GM23248 (cell line): ENCODE results near the gene ARL17B. TPM values are rescaled to one million over a fixed set of nuclear protein-coding genes. Genes with fewer than 3 reads are reported as not detected.
"Not testable (repeated sequence)": the region's sequence is repeated elsewhere in the genome, so short reads cannot be mapped to it uniquely, and the experiment has no call there.

ENCODE experiments used
- DNase-seq: peaks from one replicate; pipeline ENCODE4 v3.0.0-alpha.2; 2015
- H2AFZ ChIP-seq: fragments of 200-600 bp; sonication (generic); 2 replicates; pipeline ENCODE4 v1.6.1; 2016; ENCODE audit warnings: antibody characterized with exemption
- H3F3A ChIP-seq: fragments of 200-600 bp; sonication (generic); 2 replicates; pipeline ENCODE4 v1.6.1; 2016; ENCODE audit warnings: mild to moderate bottlenecking, antibody characterized with exemption, mixed run types; ENCODE audit not compliant: insufficient read depth
- H3K27ac ChIP-seq: fragments of 200-600 bp; sonication (generic); 2 replicates; pipeline ENCODE4 v1.5.1; 2016; ENCODE audit warnings: mild to moderate bottlenecking
- H3K27me3 ChIP-seq: fragments of 200-600 bp; sonication (generic); replicated peaks from 2 replicates; pipeline ENCODE4 v1.6.1; 2016; ENCODE audit warnings: mild to moderate bottlenecking; ENCODE audit not compliant: insufficient read depth
- H3K36me3 ChIP-seq: fragments of 200-600 bp; sonication (generic); 2 replicates; pipeline ENCODE4 v1.6.1; 2016; ENCODE audit warnings: low read depth, mild to moderate bottlenecking
- H3K4me1 ChIP-seq: fragments of 200-600 bp; sonication (generic); 2 replicates; pipeline ENCODE4 v1.6.1; 2016; ENCODE audit warnings: mild to moderate bottlenecking; ENCODE audit not compliant: insufficient read depth
- H3K4me2 ChIP-seq: fragments of 200-600 bp; sonication (generic); one replicate; pipeline ENCODE4 v1.6.1; 2016; ENCODE audit warnings: mild to moderate bottlenecking; ENCODE audit not compliant: unreplicated experiment
- H3K4me3 ChIP-seq: fragments of 200-600 bp; sonication (generic); 2 replicates; pipeline ENCODE4 v1.5.1; 2016; ENCODE audit warnings: mild to moderate bottlenecking
- H3K79me2 ChIP-seq: fragments of 200-600 bp; sonication (generic); 2 replicates; pipeline ENCODE4 v1.6.1; 2016; ENCODE audit warnings: mild to moderate bottlenecking; ENCODE audit not compliant: insufficient read depth
- H3K9ac ChIP-seq: fragments of 200-600 bp; sonication (generic); 2 replicates; pipeline ENCODE4 v1.6.1; 2016; ENCODE audit warnings: mild to moderate bottlenecking
- H3K9me2 ChIP-seq: fragments of 200-600 bp; sonication (generic); 2 replicates; pipeline ENCODE4 v1.6.1; 2016; ENCODE audit warnings: mixed run types, mild to moderate bottlenecking, moderate library complexity; ENCODE audit not compliant: insufficient read depth
- H3K9me3 ChIP-seq: fragments of 200-600 bp; sonication (generic); one replicate; pipeline ENCODE4 v1.6.1; 2017; ENCODE audit warnings: low read depth
- H4K20me1 ChIP-seq: fragments of 200-600 bp; sonication (generic); 2 replicates; pipeline ENCODE4 v1.6.0; 2016; ENCODE audit not compliant: insufficient read depth
- EZH2 ChIP-seq: fragments of 200-600 bp; sonication (generic); IDR thresholded peaks from 2 replicates; pipeline ENCODE4 v1.6.1; 2018; ENCODE audit warnings: antibody characterized with exemption, mild to moderate bottlenecking; ENCODE audit not compliant: insufficient read depth, poor library complexity, severe bottlenecking
- EZH2phosphoT487 ChIP-seq: fragments of 200-600 bp; sonication (generic); IDR thresholded peaks from 2 replicates; pipeline ENCODE4 v1.6.1; 2018; ENCODE audit warnings: antibody characterized with exemption, moderate library complexity, mild to moderate bottlenecking, low read depth; ENCODE audit not compliant: insufficient read depth
- WGBS, 2 experiments: methylation state at CpG; one replicate each; pipeline ENCODE4 v1.1.6; 2015 to 2017; ENCODE audit warnings: low lambda C conversion rate in 2 of 2, low coverage in 1 of 2; ENCODE audit errors: missing lambda C conversion rate in 2 of 2; 5-methylcytosine and 5-hydroxymethylcytosine counted together
- in situ Hi-C: fragments of 300-500 bp; cut with MboI; formaldehyde crosslinking; loops from 2 replicates; pipeline ENCODE4 v1.15.0; 2020
- polyA plus RNA-seq: library from polyadenylated mRNA; unstranded; fragments of >200 nt; fragmentation: Nextera tagmentation; extraction: Ambion mirVana; gene quantifications from 2 replicates; pipeline ENCODE4 v1.2.1, GENCODE V29; 2016
- total RNA-seq: library from RNA; depleted of rRNA; stranded (reverse); fragments of >200 nt; shearing (Covaris generic); gene quantifications from 2 replicates; pipeline ENCODE4 v1.2.3, GENCODE V29; 2014

ARL17B gene
- total and polyA plus RNA-seq, 2 experiments from 2014 or later: 2.6 to 14.4 TPM

DNA sequence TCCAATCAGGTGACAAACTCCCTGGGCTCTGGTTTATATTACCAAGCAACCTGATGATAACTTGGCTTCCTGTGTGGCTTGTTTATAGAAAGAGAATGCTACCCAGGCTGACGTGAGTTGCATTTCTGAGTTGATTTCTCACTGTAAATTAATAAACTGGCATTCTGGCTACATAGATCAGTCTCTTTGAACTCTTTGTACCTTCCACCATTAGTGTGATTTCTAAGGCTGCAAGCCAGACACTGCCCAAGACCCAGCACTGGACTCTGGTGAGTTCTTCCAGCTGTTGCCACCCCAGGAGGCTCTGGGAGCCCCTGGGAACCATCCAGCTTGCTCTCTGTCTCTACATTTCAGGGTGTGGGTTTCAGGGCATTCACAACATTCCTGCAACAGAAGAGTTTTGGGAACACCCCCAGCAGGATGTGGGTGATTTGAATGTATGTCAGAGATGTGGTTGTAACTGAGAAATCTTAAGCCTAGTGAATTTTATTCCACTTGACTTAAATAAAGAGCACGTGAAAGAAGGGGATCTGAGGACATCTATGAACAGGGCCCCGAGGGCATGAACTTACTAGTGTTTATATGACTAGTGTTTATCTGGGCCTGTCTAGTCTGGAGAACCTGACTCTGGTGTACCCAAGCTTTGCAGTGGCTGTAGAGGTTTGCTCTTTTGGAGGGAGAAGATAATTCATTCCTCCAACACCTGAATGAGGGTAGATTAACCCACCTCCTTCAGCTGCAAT is 96.9 kb downstream of the ARL17B start:
- Histone ChIP-seq H3K79me2 (no peaks in the 10 kb centered on the region), H3K4me2 (peak overlapping the region; percentile 39), H4K20me1 (no peaks in the 10 kb centered on the region), H3K27me3 (no peaks in the 10 kb centered on the region), H3K36me3 (no peaks in the 10 kb centered on the region), H3K4me3 (no peak overlapping the region), H3K4me1 (peaks cover 28% of the 10 kb centered on the region), H3F3A (peaks cover 16% of the 10 kb centered on the region), H3K9me3 (no peaks in the 10 kb centered on the region), H3K9me2 (no peaks in the 10 kb centered on the region), H2AFZ (no peak overlapping the region), H3K27ac (peak overlapping the region; percentile 57), H3K9ac (no peak overlapping the region)
- 58 to 64% methylated on average over 3 of the region's 3 CpGs for WGBS, 2 experiments
- TF ChIP-seq EZH2phosphoT487: no peak
- no peak for TF ChIP-seq EZH2
- peak; percentile 81 for DNase-seq
- in situ Hi-C loops: loop anchor here (25.0 kb wide), 1 partner anchor 427 kb away; the partner anchor contains the start of gene SPPL2C

DNA sequence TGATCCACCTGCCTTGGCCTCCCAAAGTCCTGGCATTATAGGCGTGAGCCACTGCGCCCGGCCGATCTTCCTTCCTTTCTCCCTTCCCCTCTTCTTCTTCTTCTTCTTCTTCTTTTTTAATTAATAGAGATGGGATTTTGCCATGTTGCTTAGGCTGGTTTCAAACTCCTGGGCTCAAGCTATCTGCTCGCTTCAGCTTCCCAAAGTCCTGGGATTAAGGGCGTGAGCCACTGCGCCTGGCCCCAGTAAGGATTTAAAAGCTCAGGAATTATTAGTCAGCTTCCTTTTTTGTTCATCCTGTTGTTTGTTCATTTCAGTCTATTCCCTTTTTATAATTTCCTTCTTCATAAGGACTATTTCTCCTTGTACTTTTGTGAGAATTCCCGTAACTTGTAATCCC is 99.3 kb downstream of the ARL17B start:
- Histone ChIP-seq H3K9me2 (no peaks in the 10 kb centered on the region), H4K20me1 (no peaks in the 10 kb centered on the region), H3K27me3 (no peaks in the 10 kb centered on the region), H3K9ac (no peak overlapping the region), H3K9me3 (no peaks in the 10 kb centered on the region), H3K4me2 (no peak overlapping the region), H3K27ac (no peak overlapping the region), H3K79me2 (no peaks in the 10 kb centered on the region), H3K4me1 (peaks cover 28% of the 10 kb centered on the region), H3F3A (peaks cover 16% of the 10 kb centered on the region), H3K4me3 (no peak overlapping the region), H3K36me3 (no peaks in the 10 kb centered on the region), H2AFZ (no peak overlapping the region)
- 87 to 91% methylated on average over 8 of the region's 8 CpGs for WGBS, 2 experiments
- no peak for TF ChIP-seq EZH2
- TF ChIP-seq EZH2phosphoT487: no peak
- DNase-seq: no peak
- in situ Hi-C loops: loop anchor here (25.0 kb wide), 1 partner anchor 425 kb away; the partner anchor contains the start of gene SPPL2C

DNA sequence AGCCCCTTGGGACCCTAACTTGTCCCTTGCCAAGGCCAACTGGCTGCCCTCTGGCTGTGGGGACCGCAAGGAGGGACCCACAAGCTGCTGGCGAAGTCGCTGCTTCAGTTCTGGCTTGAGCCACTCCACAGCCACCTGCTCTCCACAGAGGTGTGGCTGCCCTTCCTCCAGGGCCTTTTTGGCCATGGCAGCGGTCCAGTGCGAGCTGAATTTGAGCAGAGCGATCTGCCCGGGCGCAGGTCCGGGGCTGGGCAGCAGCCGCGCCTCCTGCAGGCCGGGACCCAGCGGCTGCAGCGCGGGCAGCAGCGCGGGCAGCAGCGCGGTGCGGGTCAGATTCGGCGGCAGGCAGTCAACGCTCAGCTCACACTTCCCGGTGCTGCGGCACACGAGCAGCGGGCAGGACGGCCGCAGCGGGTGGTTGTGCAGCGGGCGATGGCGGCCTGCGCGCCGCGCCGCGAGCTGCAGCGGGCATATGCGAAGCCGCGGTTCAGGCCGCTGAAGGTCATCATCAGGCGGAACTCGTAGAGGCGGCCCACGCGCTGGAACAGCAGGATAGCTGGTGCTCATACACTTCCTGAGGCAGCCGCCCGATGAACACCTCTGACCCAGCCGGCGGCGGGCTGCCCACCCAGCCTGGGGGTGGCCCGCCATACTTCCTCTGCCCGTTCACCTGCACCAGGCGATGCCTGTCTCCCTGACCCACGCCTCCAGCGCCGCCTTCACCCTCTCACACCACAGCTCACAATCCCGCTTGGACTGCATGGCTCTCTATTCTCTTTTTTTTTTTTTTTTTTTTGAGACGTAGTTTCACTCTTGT is 101.5 kb downstream of the ARL17B start:
- Histone ChIP-seq H3F3A (peaks cover 11% of the 10 kb centered on the region), H3K4me2 (peak overlapping the region; percentile 25), H2AFZ (peak overlapping the region; percentile 30), H3K4me3 (peak overlapping the region; percentile 47), H3K4me1 (peaks cover 14% of the 10 kb centered on the region)
- not testable (repeated sequence) for H4K20me1 ChIP-seq, H3K9me2 ChIP-seq, H3K36me3 ChIP-seq, H3K79me2 ChIP-seq, H3K27ac ChIP-seq, H3K27me3 ChIP-seq, H3K9me3 ChIP-seq, H3K9ac ChIP-seq
- DNase-seq: peak; percentile 71
- in situ Hi-C loops: loop anchor here (25.0 kb wide), 1 partner anchor 423 kb away; the partner anchor contains the start of gene SPPL2C
- WGBS, 2 experiments: 23 to 36% methylated on average over 45 to 46 of the region's 62 CpGs

DNA sequence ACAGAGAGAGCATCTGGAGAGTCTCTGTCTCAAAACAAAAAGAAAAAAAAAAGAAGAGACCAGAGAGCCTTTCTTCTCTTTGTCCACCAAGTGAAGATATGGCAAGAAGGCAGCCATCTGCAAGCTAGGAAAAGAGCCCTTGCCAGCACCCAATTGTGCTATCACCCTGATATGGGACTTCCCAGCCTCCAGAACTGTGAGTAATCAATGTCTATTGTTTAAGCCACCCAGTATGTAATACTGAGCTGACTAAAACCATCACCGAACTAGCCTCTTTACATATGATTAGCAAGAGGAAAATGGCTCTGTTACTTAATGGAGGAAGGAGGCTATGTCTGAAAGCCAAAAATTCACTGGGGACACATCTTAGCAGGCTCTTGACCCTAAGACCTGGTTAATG is 105.2 kb downstream of the ARL17B start:
- in situ Hi-C loops: loop anchor here (25.0 kb wide), 1 partner anchor 419 kb away; the partner anchor contains the start of gene SPPL2C
- H3F3A ChIP-seq, H2AFZ ChIP-seq, H3K9me3 ChIP-seq, H3K79me2 ChIP-seq, H3K4me1 ChIP-seq, H3K4me2 ChIP-seq, H3K9ac ChIP-seq, H4K20me1 ChIP-seq, H3K27me3 ChIP-seq, H3K27ac ChIP-seq, H3K36me3 ChIP-seq, H3K4me3 ChIP-seq, H3K9me2 ChIP-seq, DNase-seq: not testable (repeated sequence)
- WGBS, 2 experiments: 94% methylated on average over 1 of the region's 1 CpG

DNA sequence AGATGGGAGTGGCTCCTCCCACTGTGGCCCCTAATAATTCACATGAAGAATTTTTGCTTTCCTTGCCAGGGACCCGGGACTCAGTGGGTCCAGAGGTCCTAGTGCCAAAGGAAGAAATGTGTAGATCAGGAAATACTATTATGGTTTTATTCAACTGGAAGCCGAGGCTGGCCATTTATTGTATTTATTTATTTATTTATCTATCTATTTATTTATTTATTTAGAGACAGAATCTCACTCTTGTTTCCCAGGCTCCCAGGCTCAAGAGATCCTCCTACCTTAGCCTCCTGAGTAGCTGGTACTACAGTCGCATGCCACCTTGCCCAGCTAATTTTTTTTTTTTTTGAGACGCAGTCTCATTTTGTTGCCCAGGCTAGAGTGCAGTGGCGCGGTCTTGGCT is 107.4 kb downstream of the ARL17B start:
- H3K9me2 ChIP-seq, H3K4me3 ChIP-seq, H3K9ac ChIP-seq, H2AFZ ChIP-seq, H3K4me1 ChIP-seq, H3K27me3 ChIP-seq, H3K79me2 ChIP-seq, H3K36me3 ChIP-seq, H3F3A ChIP-seq, DNase-seq, H3K9me3 ChIP-seq, H3K4me2 ChIP-seq, H3K27ac ChIP-seq, H4K20me1 ChIP-seq: not testable (repeated sequence)
- in situ Hi-C loops: loop anchor here (25.0 kb wide), 1 partner anchor 417 kb away; the partner anchor contains the start of gene SPPL2C
- 72 to 87% methylated on average over 4 to 6 of the region's 6 CpGs for WGBS, 2 experiments

DNA sequence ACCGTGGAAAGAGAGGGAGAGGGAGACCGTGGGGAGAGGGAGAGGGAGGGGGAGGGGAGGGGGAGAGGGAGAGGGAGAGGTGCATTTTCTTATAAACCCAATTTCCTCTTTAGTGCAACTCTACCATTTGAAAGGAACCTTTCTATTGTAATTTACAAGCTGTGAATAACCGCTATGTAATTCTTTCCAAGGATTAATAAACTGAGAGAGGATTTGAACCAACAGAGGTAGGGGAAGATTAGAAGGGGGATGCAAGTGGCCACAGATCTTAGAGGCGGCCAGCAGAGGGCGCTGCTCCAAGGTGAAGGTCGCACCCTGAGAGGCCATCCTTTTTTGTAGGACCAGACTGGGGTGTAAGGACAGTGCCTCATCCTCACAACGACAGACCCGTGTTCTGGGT is 107.8 kb downstream of the ARL17B start:
- WGBS, 2 experiments: 6 to 26% methylated on average over 5 to 8 of the region's 8 CpGs
- H3K27ac ChIP-seq, H4K20me1 ChIP-seq, H3K4me1 ChIP-seq, H3K36me3 ChIP-seq, H3K9me2 ChIP-seq, H3F3A ChIP-seq, H3K4me3 ChIP-seq, H3K9ac ChIP-seq, H3K4me2 ChIP-seq, H3K27me3 ChIP-seq, H3K9me3 ChIP-seq, H2AFZ ChIP-seq, H3K79me2 ChIP-seq: not testable (repeated sequence)
- in situ Hi-C loops: loop anchor here (25.0 kb wide), 1 partner anchor 416 kb away; the partner anchor contains the start of gene SPPL2C
- DNase-seq: peak; percentile 78
